MM.1S (cell line): ENCODE results near the gene SOX18.

Source experiments
- DNase-seq: peaks from one replicate; pipeline ENCODE4 v3.0.0-alpha.2; 2015
- H2AFZ ChIP-seq: fragments of 300-600 bp; sonication (generic); 2 replicates; pipeline ENCODE4 v1.6.0; 2016; ENCODE audit warnings: antibody characterized with exemption, low read length
- H3F3A ChIP-seq: fragments of 300-600 bp; sonication (generic); 2 replicates; pipeline ENCODE4 v1.6.1; 2016; ENCODE audit warnings: mild to moderate bottlenecking, antibody characterized with exemption, low read length, moderate library complexity, mixed read lengths; ENCODE audit not compliant: insufficient read depth
- H3K27ac ChIP-seq: fragments of 300-600 bp; sonication (generic); 2 replicates; pipeline ENCODE4 v1.5.1; 2016; ENCODE audit warnings: mild to moderate bottlenecking, low read length
- H3K27me3 ChIP-seq: fragments of 300-600 bp; sonication (generic); replicated peaks from 2 replicates; pipeline ENCODE4 v1.6.0; 2016; ENCODE audit warnings: low read length; ENCODE audit not compliant: insufficient read depth
- H3K36me3 ChIP-seq: fragments of 300-600 bp; sonication (generic); replicated peaks from 2 replicates; pipeline ENCODE4 v1.6.1; 2016; ENCODE audit warnings: mild to moderate bottlenecking, low read length, mixed read lengths; ENCODE audit not compliant: insufficient read depth
- H3K4me1 ChIP-seq: fragments of 300-600 bp; sonication (generic); 2 replicates; pipeline ENCODE4 v1.6.1; 2016; ENCODE audit warnings: low read length, mixed read lengths
- H3K4me2 ChIP-seq: fragments of 300-600 bp; sonication (generic); 2 replicates; pipeline ENCODE4 v1.6.0; 2016; ENCODE audit warnings: low read depth, low read length
- H3K4me3 ChIP-seq: fragments of 300-600 bp; sonication (generic); 2 replicates; pipeline ENCODE4 v1.5.1; 2016; ENCODE audit warnings: low read length, mixed read lengths
- H3K79me2 ChIP-seq: fragments of 300-600 bp; sonication (generic); 2 replicates; pipeline ENCODE4 v1.6.1; 2016; ENCODE audit warnings: mixed run types, low read length, mixed read lengths
- H3K9ac ChIP-seq: fragments of 300-600 bp; sonication (generic); 2 replicates; pipeline ENCODE4 v1.6.1; 2016; ENCODE audit warnings: low read length, mixed read lengths
- H3K9me2 ChIP-seq: fragments of 300-600 bp; sonication (generic); replicated peaks from 2 replicates; pipeline ENCODE4 v1.6.1; 2016; ENCODE audit warnings: mild to moderate bottlenecking, low read length, mixed read lengths; ENCODE audit not compliant: insufficient read depth
- H3K9me3 ChIP-seq: fragments of 300-600 bp; sonication (generic); replicated peaks from 2 replicates; pipeline ENCODE4 v1.6.1; 2016; ENCODE audit warnings: mild to moderate bottlenecking, low read length, mixed read lengths; ENCODE audit not compliant: insufficient read depth
- H4K20me1 ChIP-seq: fragments of 300-600 bp; sonication (generic); 2 replicates; pipeline ENCODE4 v1.6.1; 2016; ENCODE audit warnings: mild to moderate bottlenecking, low read length, moderate library complexity, mixed read lengths; ENCODE audit not compliant: insufficient read depth
- EZH2 ChIP-seq: fragments of 300-600 bp; sonication (generic); optimal IDR thresholded peaks from 2 replicates; pipeline ENCODE3; 2017; ENCODE audit warnings: low read depth, mild to moderate bottlenecking, antibody characterized with exemption, low read length, mixed read lengths
- EZH2phosphoT487 ChIP-seq: fragments of 300-600 bp; sonication (generic); IDR thresholded peaks from 2 replicates; pipeline ENCODE4 v1.6.1; 2018; ENCODE audit warnings: antibody characterized with exemption, low read length
- TF ChIP-seq, protein P1 (sequence below): fragments of 300-600 bp; sonication (generic); IDR thresholded peaks from 2 replicates; pipeline ENCODE4 v1.5.1; 2016; ENCODE audit warnings: antibody characterized with exemption, low read length, mixed read lengths

Gene SOX18

DNA sequence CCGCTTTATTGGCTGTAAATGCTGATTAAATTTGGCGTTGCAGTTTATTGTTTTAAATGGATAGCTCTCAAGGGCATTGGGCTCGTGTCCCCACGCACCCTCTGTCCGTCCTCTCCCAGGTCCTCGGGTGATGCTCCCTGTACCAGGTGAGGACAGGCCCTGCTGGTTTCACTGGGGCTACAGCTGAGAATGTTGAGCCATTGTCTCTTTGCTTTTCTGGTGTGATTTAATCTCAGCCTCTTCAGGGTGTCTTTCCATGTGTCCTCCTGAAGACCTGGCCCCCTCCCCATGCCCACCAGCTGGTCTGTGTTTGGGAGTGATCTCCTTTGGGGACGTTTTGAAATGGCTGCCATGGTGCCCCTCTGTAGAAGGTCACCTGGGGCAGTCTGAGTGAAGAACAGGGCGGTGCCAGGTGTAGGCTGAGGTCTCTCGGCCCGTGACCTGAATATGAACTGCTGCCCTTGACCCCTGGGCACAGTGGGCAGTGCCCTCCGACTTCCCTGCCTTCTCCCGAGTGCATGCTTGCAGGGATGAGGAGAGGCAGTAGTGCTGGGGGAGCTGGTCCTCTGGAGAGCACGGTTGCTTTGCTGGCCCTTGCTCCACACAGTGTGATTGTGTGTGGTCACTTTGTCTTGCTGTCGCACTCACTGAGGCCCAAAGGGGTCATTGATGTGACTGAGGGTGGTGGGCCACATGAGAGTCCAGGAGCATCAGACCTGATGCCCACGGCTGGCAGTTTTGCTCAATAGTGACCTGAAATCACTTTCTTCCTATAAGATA is 25.9 kb downstream of the SOX18 start:
- Histone ChIP-seq H3K4me2 (no peak overlapping the region), H3K79me2 (no peaks in the 10 kb centered on the region), H2AFZ (no peak overlapping the region), H3K27ac (no peak overlapping the region), H3K27me3 (no peaks in the 10 kb centered on the region), H3K9ac (no peak overlapping the region), H3F3A (no peaks in the 10 kb centered on the region), H3K9me2 (no peaks in the 10 kb centered on the region), H3K4me1 (no peaks in the 10 kb centered on the region), H3K4me3 (no peak overlapping the region), H4K20me1 (no peaks in the 10 kb centered on the region), H3K9me3 (no peaks in the 10 kb centered on the region), H3K36me3 (peaks cover 4% of the 10 kb centered on the region; the same call in 1 of the 2 replicates)
- no peak for DNase-seq
- TF ChIP-seq EZH2phosphoT487 (no peak), EZH2 (no peak)
- TF ChIP-seq, protein P1, sequence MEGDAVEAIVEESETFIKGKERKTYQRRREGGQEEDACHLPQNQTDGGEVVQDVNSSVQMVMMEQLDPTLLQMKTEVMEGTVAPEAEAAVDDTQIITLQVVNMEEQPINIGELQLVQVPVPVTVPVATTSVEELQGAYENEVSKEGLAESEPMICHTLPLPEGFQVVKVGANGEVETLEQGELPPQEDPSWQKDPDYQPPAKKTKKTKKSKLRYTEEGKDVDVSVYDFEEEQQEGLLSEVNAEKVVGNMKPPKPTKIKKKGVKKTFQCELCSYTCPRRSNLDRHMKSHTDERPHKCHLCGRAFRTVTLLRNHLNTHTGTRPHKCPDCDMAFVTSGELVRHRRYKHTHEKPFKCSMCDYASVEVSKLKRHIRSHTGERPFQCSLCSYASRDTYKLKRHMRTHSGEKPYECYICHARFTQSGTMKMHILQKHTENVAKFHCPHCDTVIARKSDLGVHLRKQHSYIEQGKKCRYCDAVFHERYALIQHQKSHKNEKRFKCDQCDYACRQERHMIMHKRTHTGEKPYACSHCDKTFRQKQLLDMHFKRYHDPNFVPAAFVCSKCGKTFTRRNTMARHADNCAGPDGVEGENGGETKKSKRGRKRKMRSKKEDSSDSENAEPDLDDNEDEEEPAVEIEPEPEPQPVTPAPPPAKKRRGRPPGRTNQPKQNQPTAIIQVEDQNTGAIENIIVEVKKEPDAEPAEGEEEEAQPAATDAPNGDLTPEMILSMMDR, result no peak

DNA sequence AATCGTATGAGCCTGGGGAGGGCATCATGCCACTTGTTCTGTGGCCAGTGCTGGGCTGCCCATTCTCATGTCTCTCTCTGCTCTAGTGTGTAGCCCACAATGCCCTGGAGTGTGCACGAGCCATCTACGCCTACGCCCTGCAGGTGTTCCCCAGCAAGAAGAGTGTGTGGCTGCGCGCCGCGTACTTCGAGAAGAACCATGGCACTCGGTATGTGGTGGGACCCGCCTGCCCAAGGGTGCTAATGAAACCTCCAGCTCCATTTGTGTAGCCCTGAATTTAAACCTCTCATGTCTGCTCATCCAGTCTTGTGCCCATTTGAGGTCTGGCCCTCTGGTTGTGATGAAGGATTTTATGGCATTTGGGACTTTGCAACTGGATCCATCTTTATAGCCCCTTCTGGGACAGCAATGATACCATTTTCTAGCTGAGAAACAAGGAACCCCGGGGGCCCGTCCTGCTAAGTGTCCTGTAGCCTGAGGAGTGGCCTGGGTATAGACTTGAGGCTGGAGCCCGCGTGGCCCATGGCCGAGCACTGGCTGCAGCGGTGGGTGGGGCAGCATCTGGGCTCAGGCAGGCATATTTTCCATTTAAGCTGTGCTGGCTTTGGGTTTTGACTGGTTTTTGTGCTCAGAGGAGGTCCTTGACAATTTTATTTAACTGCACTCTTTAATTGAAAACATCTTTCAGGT is 26.6 kb downstream of the SOX18 start:
- DNase-seq, result no peak
- H3K9ac ChIP-seq, result no peak overlapping the region
- H2AFZ ChIP-seq, result no peak overlapping the region
- no peaks in the 10 kb centered on the region for H3K9me3 ChIP-seq
- H3K36me3 ChIP-seq, result peaks cover 4% of the 10 kb centered on the region; the same call in 1 of the 2 replicates
- TF ChIP-seq, protein P1, result no peak
- TF ChIP-seq EZH2phosphoT487, result no peak
- no peak for TF ChIP-seq EZH2
- H3K27ac ChIP-seq, result no peak overlapping the region
- no peaks in the 10 kb centered on the region for H3K9me2 ChIP-seq
- no peak overlapping the region for H3K4me2 ChIP-seq
- H3K79me2 ChIP-seq, result no peaks in the 10 kb centered on the region
- no peaks in the 10 kb centered on the region for H4K20me1 ChIP-seq
- H3F3A ChIP-seq, result no peaks in the 10 kb centered on the region
- no peak overlapping the region for H3K4me3 ChIP-seq
- H3K4me1 ChIP-seq, result no peaks in the 10 kb centered on the region
- no peaks in the 10 kb centered on the region for H3K27me3 ChIP-seq

DNA sequence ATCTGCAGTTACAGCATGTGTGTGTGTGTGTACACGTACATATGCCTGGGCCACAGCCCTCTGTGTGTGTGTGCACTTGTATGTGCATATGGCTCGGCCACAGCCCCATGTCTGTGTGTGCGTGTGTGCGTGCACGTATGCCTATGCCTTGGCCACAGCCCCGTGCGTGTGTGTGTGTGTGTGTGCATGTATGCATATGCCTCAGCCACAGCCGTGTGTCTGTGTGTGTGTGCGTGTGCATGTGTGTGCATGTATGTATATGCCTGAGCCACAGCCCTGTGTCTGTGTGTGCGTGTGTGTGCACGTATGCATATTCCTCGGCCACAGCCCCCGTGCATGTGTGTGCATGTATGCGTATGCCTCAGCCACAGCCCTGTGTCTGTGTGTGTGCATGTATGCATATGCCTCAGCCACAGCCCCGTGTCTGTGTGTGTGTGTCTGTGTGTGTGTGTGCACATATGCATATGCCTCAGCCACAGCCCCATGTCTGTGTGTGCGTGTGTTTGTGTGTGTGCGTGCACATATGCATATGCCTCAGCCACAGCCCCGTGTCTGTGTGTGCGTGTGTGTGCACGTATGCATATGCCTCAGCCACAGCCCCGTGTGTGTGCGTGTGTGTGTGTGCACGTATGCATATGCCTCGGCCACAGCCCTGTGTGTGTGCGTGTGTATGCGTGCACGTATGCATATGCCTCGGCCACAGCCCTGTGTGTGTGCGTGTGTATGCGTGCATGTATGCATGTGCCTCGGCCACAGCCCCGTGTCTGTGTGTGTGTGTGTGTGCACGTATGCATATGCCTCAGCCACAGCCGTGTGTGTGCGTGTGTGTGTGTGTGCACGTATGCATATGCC is 28.1 kb downstream of the SOX18 start:
- no peak for DNase-seq
- no peaks in the 10 kb centered on the region for H3K9me2 ChIP-seq
- H3K4me1 ChIP-seq, result no peaks in the 10 kb centered on the region
- no peaks in the 10 kb centered on the region for H4K20me1 ChIP-seq
- H3K9ac ChIP-seq, result no peak overlapping the region
- H3K36me3 ChIP-seq, result peaks cover 4% of the 10 kb centered on the region; the same call in 1 of the 2 replicates
- no peak overlapping the region for H2AFZ ChIP-seq
- no peak overlapping the region for H3K27ac ChIP-seq
- H3K4me3 ChIP-seq, result no peak overlapping the region
- H3F3A ChIP-seq, result no peaks in the 10 kb centered on the region
- no peaks in the 10 kb centered on the region for H3K9me3 ChIP-seq
- H3K4me2 ChIP-seq, result no peak overlapping the region
- no peaks in the 10 kb centered on the region for H3K27me3 ChIP-seq
- no peaks in the 10 kb centered on the region; the same call in 1 of the 2 replicates for H3K79me2 ChIP-seq
- TF ChIP-seq EZH2 (no peak), EZH2phosphoT487 (no peak)
- TF ChIP-seq, protein P1, result no peak
